LNCAP (cell line): ENCODE measurements around the gene KCNQ1OT1.

Experiments
- CTCF ChIP-seq: fragments of 450-650 bp; IDR thresholded peaks from 2 replicates; pipeline ENCODE4 v1.5.1; 2017; ENCODE audit warnings: mild to moderate bottlenecking

Gene KCNQ1OT1

GRCh38 chr11:2583605-2583958 is 116.2 kb downstream of the KCNQ1OT1 start:
- no peak for TF ChIP-seq CTCF

GRCh38 chr11:2582946-2583604 is 116.7 kb downstream of the KCNQ1OT1 start:
- TF ChIP-seq CTCF: no peak

- no peak for TF ChIP-seq CTCF
These were observed 117.3 kb downstream of the KCNQ1OT1 start for GRCh38 chr11:2582351-2582945.

GRCh38 chr11:2581931-2582350 is 117.9 kb downstream of the KCNQ1OT1 start:
- no peak for TF ChIP-seq CTCF

GRCh38 chr11:2581151-2581930 is 118.5 kb downstream of the KCNQ1OT1 start:
- TF ChIP-seq CTCF: no peak

- TF ChIP-seq CTCF: no peak
These were observed 119.2 kb downstream of the KCNQ1OT1 start for GRCh38 chr11:2580571-2581001.

- TF ChIP-seq CTCF: no peak
These were observed 119.8 kb downstream of the KCNQ1OT1 start for GRCh38 chr11:2580061-2580421.
